Endothelial cell (in vitro differentiated cells): ENCODE results near the gene SCAI. TPM values are rescaled to one million over a fixed set of nuclear protein-coding genes. Genes with fewer than 3 reads are reported as not detected.

Experiments
- DNase-seq: peaks from one replicate; pipeline ENCODE4 v3.0.0; 2021; ENCODE audit warnings: low spot score
- H3K27ac Mint-ChIP-seq: one replicate; pipeline ENCODE4 v1.8.0; 2021; ENCODE audit warnings: mixed read lengths, inconsistent platforms; ENCODE audit not compliant: unreplicated experiment
- H3K27me3 Mint-ChIP-seq: one replicate; pipeline ENCODE4 v1.8.0; 2021; ENCODE audit warnings: mild to moderate bottlenecking, moderate library complexity, mixed read lengths, inconsistent platforms; ENCODE audit not compliant: unreplicated experiment
- H3K36me3 Mint-ChIP-seq: one replicate; pipeline ENCODE4 v1.8.0; 2021; ENCODE audit warnings: mild to moderate bottlenecking, low read depth, mixed read lengths, inconsistent platforms; ENCODE audit not compliant: unreplicated experiment
- H3K4me1 Mint-ChIP-seq: one replicate; pipeline ENCODE4 v1.8.0; 2021; ENCODE audit warnings: mild to moderate bottlenecking, mixed read lengths, inconsistent platforms; ENCODE audit not compliant: unreplicated experiment
- H3K4me3 Mint-ChIP-seq: one replicate; pipeline ENCODE4 v1.8.0; 2021; ENCODE audit warnings: mild to moderate bottlenecking, mixed read lengths, inconsistent platforms; ENCODE audit not compliant: unreplicated experiment
- H3K9me3 Mint-ChIP-seq: one replicate; pipeline ENCODE4 v1.8.0; 2021; ENCODE audit warnings: mixed read lengths, inconsistent platforms; ENCODE audit not compliant: unreplicated experiment
- CTCF ChIP-seq: fragments of 200-600 bp; sonication (generic); IDR thresholded peaks from one replicate; pipeline ENCODE4 v1.5.0; 2021; ENCODE audit warnings: antibody characterized with exemption; ENCODE audit not compliant: unreplicated experiment
- total RNA-seq: library from RNA; stranded (reverse); fragmentation: NEBNext Ultra II Directional; extraction: Animal tissue kit (Norgen Biotek cat#: 25700); gene quantifications from one replicate; pipeline ENCODE4 v1.2.1, GENCODE V29; 2021; ENCODE audit not compliant: unreplicated experiment

SCAI gene
- total RNA-seq, 1 donor from 2014 or later, result 12.3 TPM

GRCh38 chr9:124947727-124948391, 195.5 kb downstream of the SCAI start:
- H3K36me3 Mint-ChIP-seq, result no peaks in the 10 kb centered on the region
- H3K4me3 Mint-ChIP-seq, result no peak overlapping the region
- DNase-seq, result no peak
- no peaks in the 10 kb centered on the region for H3K9me3 Mint-ChIP-seq
- H3K27me3 Mint-ChIP-seq, result no peaks in the 10 kb centered on the region
- no peak for TF ChIP-seq CTCF
- no peaks in the 10 kb centered on the region for H3K4me1 Mint-ChIP-seq
- H3K27ac Mint-ChIP-seq, result no peak overlapping the region

- no peaks in the 10 kb centered on the region for H3K9me3 Mint-ChIP-seq
- H3K27ac Mint-ChIP-seq, result no peak overlapping the region
- no peaks in the 10 kb centered on the region for H3K36me3 Mint-ChIP-seq
- TF ChIP-seq CTCF, result no peak
- DNase-seq, result no peak
- peaks cover 1% of the 10 kb centered on the region for H3K27me3 Mint-ChIP-seq
- H3K4me1 Mint-ChIP-seq, result peaks cover 6% of the 10 kb centered on the region
- H3K4me3 Mint-ChIP-seq, result no peak overlapping the region
These were observed 197.2 kb downstream of the SCAI start for GRCh38 chr9:124946167-124946566.

GRCh38 chr9:124941679-124942561, 201.4 kb downstream of the SCAI start:
- H3K4me1 Mint-ChIP-seq, result peaks cover 6% of the 10 kb centered on the region
- peak; percentile 45 for DNase-seq
- no peaks in the 10 kb centered on the region for H3K36me3 Mint-ChIP-seq
- no peaks in the 10 kb centered on the region for H3K9me3 Mint-ChIP-seq
- peaks cover 1% of the 10 kb centered on the region for H3K27me3 Mint-ChIP-seq
- no peak for TF ChIP-seq CTCF
- peak overlapping the region; percentile 70 for H3K27ac Mint-ChIP-seq
- H3K4me3 Mint-ChIP-seq, result peak overlapping the region; percentile 91

GRCh38 chr9:124940894-124941678, 202.2 kb downstream of the SCAI start, which contains the start of gene GOLGA1:
Gene GOLGA1 (minus strand): TSS chr9:124941083. CDS start chr9:124938711, 2,372 bp downstream.
- peak; percentile 96 for DNase-seq
- Mint-ChIP-seq H3K27me3 (peaks cover 1% of the 10 kb centered on the region), H3K27ac (peak within 1 kb of the TSS; percentile 70), H3K4me3 (peak within 1 kb of the TSS; percentile 91), H3K36me3 (no peaks in the 10 kb centered on the region), H3K9me3 (no peaks in the 10 kb centered on the region), H3K4me1 (peaks cover 6% of the 10 kb centered on the region)
- no peak for TF ChIP-seq CTCF
